NCI-H2107 treated with DMSO at 0.1 percent for 48 hours (cell line): ENCODE results near the gene KPNB1.
A peak's percentile ranks its signal among the peaks of the same experiment; 100 is the strongest.

Experiments used
- DNase-seq: peaks from one replicate; lab custom pipeline; 2025; ENCODE audit not compliant: unreplicated experiment; lab: John Stamatoyannopoulos, UW

The KPNB1 gene

GRCh38 chr17:47711366-47712099, 61.8 kb downstream of the KPNB1 start:
- DNase-seq: no peak

GRCh38 chr17:47712330-47713023, 62.8 kb downstream of the KPNB1 start:
- no peak for DNase-seq

GRCh38 chr17:47713980-47714700, 64.4 kb downstream of the KPNB1 start:
- no peak for DNase-seq

GRCh38 chr17:47714773-47715396, 65.2 kb downstream of the KPNB1 start:
- no peak for DNase-seq

- no peak for DNase-seq
Observed at GRCh38 chr17:47715669-47716325, 66.1 kb downstream of the KPNB1 start.

GRCh38 chr17:47716375-47716774, 66.7 kb downstream of the KPNB1 start:
- DNase-seq: no peak

- DNase-seq: no peak
Observed at GRCh38 chr17:47717261-47717697, 67.6 kb downstream of the KPNB1 start.

- peak; percentile 55 for DNase-seq
Observed at GRCh38 chr17:47717979-47718621, 68.4 kb downstream of the KPNB1 start.

- DNase-seq: no peak
Observed at GRCh38 chr17:47718634-47719405, 69.1 kb downstream of the KPNB1 start.

- no peak for DNase-seq
Observed at GRCh38 chr17:47719411-47720152, 69.9 kb downstream of the KPNB1 start.

GRCh38 chr17:47720196-47720595, 70.5 kb downstream of the KPNB1 start:
- no peak for DNase-seq

- no peak for DNase-seq
Observed at GRCh38 chr17:47720754-47721533, 71.2 kb downstream of the KPNB1 start.

- no peak for DNase-seq
Observed at GRCh38 chr17:47721725-47722124, 72.0 kb downstream of the KPNB1 start.

- no peak for DNase-seq
Observed at GRCh38 chr17:47724705-47725104, 75.0 kb downstream of the KPNB1 start.

- DNase-seq: no peak
Observed at GRCh38 chr17:47725446-47726111, 75.9 kb downstream of the KPNB1 start.

- no peak for DNase-seq
Observed at GRCh38 chr17:47726796-47727703, 77.3 kb downstream of the KPNB1 start.

- no peak for DNase-seq
Observed at GRCh38 chr17:47727704-47728036, 78.0 kb downstream of the KPNB1 start.
